GM23248 (cell line): ENCODE data around the gene ARHGAP24.

Experiments
- EZH2 ChIP-seq: fragments of 200-600 bp; sonication (generic); IDR thresholded peaks from 2 replicates; pipeline ENCODE4 v1.6.1; 2018; ENCODE audit warnings: antibody characterized with exemption, mild to moderate bottlenecking; ENCODE audit not compliant: insufficient read depth, poor library complexity, severe bottlenecking
- EZH2phosphoT487 ChIP-seq: fragments of 200-600 bp; sonication (generic); IDR thresholded peaks from 2 replicates; pipeline ENCODE4 v1.6.1; 2018; ENCODE audit warnings: antibody characterized with exemption, moderate library complexity, mild to moderate bottlenecking, low read depth; ENCODE audit not compliant: insufficient read depth

DNA sequence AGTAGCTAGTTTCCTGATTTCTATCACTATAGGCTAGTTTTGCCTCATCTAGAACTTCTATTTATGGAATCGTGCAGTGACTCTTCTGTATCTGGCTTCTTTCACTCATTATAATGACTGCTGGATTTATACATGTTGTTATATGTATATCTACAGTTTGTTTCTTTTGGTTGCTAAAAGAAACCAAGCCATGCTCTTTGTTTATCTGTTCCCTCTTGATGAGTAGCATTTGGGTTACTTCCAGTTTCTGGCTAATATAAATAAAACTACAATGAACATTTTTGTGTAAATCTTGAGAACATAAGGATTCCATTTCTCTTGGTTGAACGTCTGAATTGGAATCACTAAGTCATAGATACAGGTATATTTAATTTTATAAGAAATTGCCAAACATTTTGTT, 73.9 kb downstream of the ARHGAP24 start:
- TF ChIP-seq EZH2, result no peak
- TF ChIP-seq EZH2phosphoT487, result no peak
